ENCODE results near the gene ZACN.

GRCh38 chr17:76123749-76124581, 45.0 kb downstream of the ZACN start:
- no peak for TF ChIP-seq POLR2A (IDR thresholded peaks at IDR 0.05)
- TF ChIP-seq, protein P1, sequence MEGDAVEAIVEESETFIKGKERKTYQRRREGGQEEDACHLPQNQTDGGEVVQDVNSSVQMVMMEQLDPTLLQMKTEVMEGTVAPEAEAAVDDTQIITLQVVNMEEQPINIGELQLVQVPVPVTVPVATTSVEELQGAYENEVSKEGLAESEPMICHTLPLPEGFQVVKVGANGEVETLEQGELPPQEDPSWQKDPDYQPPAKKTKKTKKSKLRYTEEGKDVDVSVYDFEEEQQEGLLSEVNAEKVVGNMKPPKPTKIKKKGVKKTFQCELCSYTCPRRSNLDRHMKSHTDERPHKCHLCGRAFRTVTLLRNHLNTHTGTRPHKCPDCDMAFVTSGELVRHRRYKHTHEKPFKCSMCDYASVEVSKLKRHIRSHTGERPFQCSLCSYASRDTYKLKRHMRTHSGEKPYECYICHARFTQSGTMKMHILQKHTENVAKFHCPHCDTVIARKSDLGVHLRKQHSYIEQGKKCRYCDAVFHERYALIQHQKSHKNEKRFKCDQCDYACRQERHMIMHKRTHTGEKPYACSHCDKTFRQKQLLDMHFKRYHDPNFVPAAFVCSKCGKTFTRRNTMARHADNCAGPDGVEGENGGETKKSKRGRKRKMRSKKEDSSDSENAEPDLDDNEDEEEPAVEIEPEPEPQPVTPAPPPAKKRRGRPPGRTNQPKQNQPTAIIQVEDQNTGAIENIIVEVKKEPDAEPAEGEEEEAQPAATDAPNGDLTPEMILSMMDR (IDR thresholded peaks at IDR 0.05) = no peak

All from uterus (tissue), 2 donors.